Right lobe of liver (tissue), 4 donors: ENCODE data around the gene MARCHF6.

Experiments used
- CTCF ChIP-seq, 4 donors: fragments of 200-600 bp in 3 of 4; fragments of 450-650 bp in 1 of 4; IDR thresholded peaks; one replicate each; pipeline versions ENCODE4 v1.5.1 to v1.8.0; 2016 to 2022; ENCODE audit warnings: antibody characterized with exemption in 4 of 4, mild to moderate bottlenecking in 2 of 4
- POLR2A ChIP-seq: fragments of 450-650 bp; IDR thresholded peaks from one replicate; pipeline ENCODE4 v1.6.1; 2017; ENCODE audit warnings: antibody characterized with exemption, mild to moderate bottlenecking
- donor health status: DM: no; HTN: no; CAD: no.
- donor health status: DM: no; HTN: no; CAD: no.
- donor health status: DM: no; HTN: yes; CAD: no.

- TF ChIP-seq CTCF (IDR thresholded peaks at IDR 0.05): no peak
- no peak for TF ChIP-seq POLR2A
Measured at GRCh38 chr5:10337107-10337506, 16.4 kb upstream of the MARCHF6 start.
